GM19395 (cell line): Measurements from ENCODE around the gene CORO2B.

Source experiments
- ATAC-seq: cut with Tn5 transposase; IDR thresholded peaks from one replicate; pipeline ENCODE4 v1.9.1; 2021; ENCODE audit warnings: mild to moderate bottlenecking, moderate library complexity; ENCODE audit not compliant: unreplicated experiment

The CORO2B gene

GRCh38 chr15:68695061-68695595 is 116.3 kb downstream of the CORO2B start:
- no peak for ATAC-seq

- no peak for ATAC-seq
Observed at GRCh38 chr15:68696414-68697363, 117.9 kb downstream of the CORO2B start.

- no peak for ATAC-seq
Observed at GRCh38 chr15:68697711-68698690, 119.2 kb downstream of the CORO2B start.

GRCh38 chr15:68698708-68699107 is 119.9 kb downstream of the CORO2B start:
- ATAC-seq = no peak

GRCh38 chr15:68699124-68699880 is 120.5 kb downstream of the CORO2B start:
- ATAC-seq = no peak

GRCh38 chr15:68699881-68700454 is 121.2 kb downstream of the CORO2B start:
- no peak for ATAC-seq

GRCh38 chr15:68700455-68701123 is 121.8 kb downstream of the CORO2B start:
- ATAC-seq = no peak

- ATAC-seq = no peak
Observed at GRCh38 chr15:68701886-68702285, 123.1 kb downstream of the CORO2B start.

GRCh38 chr15:68704496-68705021 is 125.8 kb downstream of the CORO2B start:
- ATAC-seq = no peak

- ATAC-seq = no peak
Observed at GRCh38 chr15:68706256-68706655, 127.5 kb downstream of the CORO2B start.

- ATAC-seq = no peak
Observed at GRCh38 chr15:68706931-68707330, 128.1 kb downstream of the CORO2B start.

- no peak for ATAC-seq
Observed at GRCh38 chr15:68707386-68707785, 128.6 kb downstream of the CORO2B start.

GRCh38 chr15:68709876-68710275 is 131.1 kb downstream of the CORO2B start:
- ATAC-seq = no peak

GRCh38 chr15:68710536-68710935 is 131.7 kb downstream of the CORO2B start:
- ATAC-seq = no peak

GRCh38 chr15:68711406-68711805 is 132.6 kb downstream of the CORO2B start:
- ATAC-seq = no peak

GRCh38 chr15:68712886-68713285 is 134.1 kb downstream of the CORO2B start:
- ATAC-seq = no peak

- no peak for ATAC-seq
Observed at GRCh38 chr15:68713874-68714273, 135.1 kb downstream of the CORO2B start.

- ATAC-seq = no peak
Observed at GRCh38 chr15:68715111-68715510, 136.3 kb downstream of the CORO2B start.

GRCh38 chr15:68717951-68718350 is 139.2 kb downstream of the CORO2B start:
- ATAC-seq = no peak
